ENCODE results near the gene KANK2. TPM values are rescaled to one million over a fixed set of nuclear protein-coding genes. Genes with fewer than 3 reads are reported as not detected.
A peak's percentile ranks its signal among the peaks of the same experiment; 100 is the strongest.
"Not testable (repeated sequence)": the region's sequence is repeated elsewhere in the genome, so short reads cannot be mapped to it uniquely, and the experiment has no call there.

KANK2 gene
- total and polyA plus RNA-seq, 10 of the 15 experiments (the other 5 are each of a cell fraction or from before 2014, with no cell fraction given): 4.9 to 33.0 (median 21.0) TPM

GRCh38 chr19:11121963-11122362 is 75.4 kb downstream of the KANK2 start:
- H3K4me3 ChIP-seq; CTCF ChIA-PET; H3K4me2 ChIP-seq (ENCODE audit: control insufficient read depth, insufficient read depth); H4K20me1 ChIP-seq (ENCODE audit: control insufficient read depth, insufficient read depth); FAIRE-seq; ATAC-seq; intact Hi-C loops (cut with micrococcal nuclease; ENCODE audit: unreplicated experiment); DNase-seq (ENCODE audit: low read depth, low spot score); POLR2A ChIA-PET; H3K9me3 ChIP-seq (replicated peaks; ENCODE audit: control insufficient read depth, insufficient read depth, low read length); H3K27me3 ChIP-seq (replicated peaks in 1 of 2; ENCODE audit: control insufficient read depth in 2 of 2, insufficient read depth in 2 of 2, low read length in 1 of 2); H3K9ac ChIP-seq (ENCODE audit: control insufficient read depth, insufficient read depth, low read length); H3K79me2 ChIP-seq (ENCODE audit: control insufficient read depth, insufficient read depth, low read length); H3K27ac ChIP-seq (ENCODE audit: control insufficient read depth, insufficient read depth); SMC1A ChIA-PET (ENCODE audit: uncharacterized antibody, unreplicated experiment); H2AFZ ChIP-seq (ENCODE audit: control insufficient read depth, low read depth, low read length); in situ Hi-C loops (cut with MboI); H3K4me1 ChIP-seq (ENCODE audit: control insufficient read depth, insufficient read depth, low read length); BruUV-seq (replicated peaks): not testable (repeated sequence)
- RAD21 ChIA-PET (ENCODE audit: unreplicated experiment): interaction anchor here (1.0 kb wide), 1 partner anchor 81 kb away, joined by 3 read pairs; no protein-coding TSS in a partner anchor
- WGBS (ENCODE audit: insufficient coverage, insufficient replicate concordance, low lambda C conversion rate, missing lambda C conversion rate): 93% methylated on average over 13 of the region's 17 CpGs
- H3K36me3 ChIP-seq (ENCODE audit: control insufficient read depth in 2 of 2, insufficient read depth in 2 of 2, low read length in 1 of 2): peaks cover 23% of the 10 kb centered on the region in 2 experiments; a peak in 3 of 4 replicates

DNA sequence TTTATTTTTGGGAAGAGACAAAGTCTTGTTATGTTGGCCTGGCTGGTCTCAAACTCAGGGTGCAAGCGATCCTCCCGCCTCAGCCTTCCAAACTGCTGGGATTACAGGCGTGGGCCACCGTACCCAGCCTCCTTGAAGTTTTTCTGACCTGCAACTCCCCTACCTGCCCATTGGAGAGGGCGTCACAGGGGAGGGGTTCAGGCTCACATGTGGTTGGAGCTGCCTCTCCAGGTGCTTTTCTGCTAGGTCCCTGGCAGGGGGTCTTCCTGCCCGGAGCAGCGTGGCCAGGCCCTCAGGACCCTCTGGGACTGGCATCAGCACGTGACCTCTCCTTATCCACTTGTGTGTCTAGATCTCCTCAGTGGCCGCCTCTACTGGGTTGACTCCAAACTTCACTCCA is 80.8 kb downstream of the KANK2 start:
- Histone ChIP-seq H3K36me3 (ENCODE audit: control insufficient read depth in 2 of 2, insufficient read depth in 2 of 2, low read length in 1 of 2) (peaks cover 30 to 42% of the 10 kb centered on the region in 2 experiments), H3K27me3 (replicated peaks in 1 of 2; ENCODE audit: control insufficient read depth in 2 of 2, insufficient read depth in 2 of 2, low read length in 1 of 2) (no peaks in the 10 kb centered on the region), H3K9me3 (replicated peaks; ENCODE audit: control insufficient read depth, insufficient read depth, low read length) (no peaks in the 10 kb centered on the region), H3K79me2 (ENCODE audit: control insufficient read depth, insufficient read depth, low read length) (no peaks in the 10 kb centered on the region), H3K9ac (ENCODE audit: control insufficient read depth, insufficient read depth, low read length) (no peak overlapping the region), H3K27ac (ENCODE audit: control insufficient read depth, insufficient read depth) (no peak overlapping the region), H3K4me3 (no peak overlapping the region), H3K4me1 (ENCODE audit: control insufficient read depth, insufficient read depth, low read length) (no peaks in the 10 kb centered on the region), H3K4me2 (ENCODE audit: control insufficient read depth, insufficient read depth) (no peak overlapping the region), H4K20me1 (ENCODE audit: control insufficient read depth, insufficient read depth) (no peaks in the 10 kb centered on the region), H2AFZ (ENCODE audit: control insufficient read depth, low read depth, low read length) (no peak overlapping the region)
- TF ChIP-seq JUNB (IDR thresholded peaks at IDR 0.05) (no peak), POLR2A (IDR thresholded peaks at IDR 0.05; ENCODE audit: low read depth, low read length) (peak; percentile 29; the same call in 1 of the 2 replicates)
- ChIA-PET POLR2A (no interaction called here), RAD21 (ENCODE audit: unreplicated experiment) (no interaction called here), SMC1A (ENCODE audit: uncharacterized antibody, unreplicated experiment) (no interaction called here), CTCF (no interaction called here)
- DNase-seq (ENCODE audit: low read depth, low spot score): no peak
- FAIRE-seq: no peak
- WGBS (ENCODE audit: insufficient coverage, insufficient replicate concordance, low lambda C conversion rate, missing lambda C conversion rate): 100% methylated on average over 9 of the region's 9 CpGs
- in situ Hi-C loops (cut with MboI): no loop called here
- intact Hi-C loops (cut with micrococcal nuclease; ENCODE audit: unreplicated experiment): no loop called here
- no peak for ATAC-seq
- BruUV-seq (replicated peaks): no TSS peak

All from GM12878 (cell line).